Measurements from ENCODE around the gene SMAD2.

The SMAD2 gene

DNA sequence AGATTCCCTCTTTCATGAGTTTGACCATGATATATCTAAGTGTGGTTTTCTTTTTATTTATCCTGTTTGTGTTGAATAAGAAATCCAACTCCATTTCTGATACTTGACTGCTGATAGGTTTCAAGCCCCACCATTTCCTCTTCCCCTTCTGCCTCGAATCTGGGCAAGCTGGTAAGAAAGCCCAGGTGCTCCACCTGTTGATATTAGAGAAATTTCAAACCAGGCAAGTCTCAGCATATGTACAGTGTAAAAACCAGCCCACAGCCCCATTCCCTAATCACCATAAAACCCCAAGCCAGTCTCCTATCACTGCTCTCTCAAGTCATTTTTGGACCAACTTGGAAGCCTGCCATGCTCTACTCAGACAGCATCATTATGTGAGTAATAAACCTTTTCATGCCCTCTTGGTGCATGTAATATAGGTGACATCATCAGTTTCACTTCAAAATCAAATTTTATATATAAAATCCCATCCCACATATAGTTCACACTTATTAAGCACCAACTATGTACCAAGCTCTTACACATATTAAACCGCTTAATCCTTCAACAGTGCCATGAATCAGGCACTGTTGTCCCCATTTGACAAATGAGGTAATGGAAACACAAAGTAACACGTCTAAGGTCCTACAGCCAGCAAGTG is 46.6 kb downstream of the SMAD2 start:
- no peaks in the 10 kb centered on the region for H3K27me3 ChIP-seq (ENCODE audit: control insufficient read depth in 5 of 5, insufficient read depth in 4 of 5, low read length in 5 of 5)
- H3K36me3 ChIP-seq (ENCODE audit: control insufficient read depth in 5 of 5, insufficient read depth in 5 of 5, low read length in 5 of 5) = peaks cover 7 to 32% (median 16%) of the 10 kb centered on the region in 5 donors
- no peak overlapping the region for H3K27ac ChIP-seq (ENCODE audit: low read depth, low read length)
- no peak overlapping the region for H3K9ac ChIP-seq (ENCODE audit: low read length in 5 of 5)
- H3K4me1 ChIP-seq (ENCODE audit: control insufficient read depth in 5 of 5, insufficient read depth in 5 of 5, low read length in 5 of 5) = no peaks in the 10 kb centered on the region
- no peaks in the 10 kb centered on the region for H3K9me3 ChIP-seq (ENCODE audit: control insufficient read depth in 5 of 5, low read length in 5 of 5)
- H3K4me3 ChIP-seq (ENCODE audit: low read depth in 1 of 5, low read length in 5 of 5) = no peak overlapping the region

DNA sequence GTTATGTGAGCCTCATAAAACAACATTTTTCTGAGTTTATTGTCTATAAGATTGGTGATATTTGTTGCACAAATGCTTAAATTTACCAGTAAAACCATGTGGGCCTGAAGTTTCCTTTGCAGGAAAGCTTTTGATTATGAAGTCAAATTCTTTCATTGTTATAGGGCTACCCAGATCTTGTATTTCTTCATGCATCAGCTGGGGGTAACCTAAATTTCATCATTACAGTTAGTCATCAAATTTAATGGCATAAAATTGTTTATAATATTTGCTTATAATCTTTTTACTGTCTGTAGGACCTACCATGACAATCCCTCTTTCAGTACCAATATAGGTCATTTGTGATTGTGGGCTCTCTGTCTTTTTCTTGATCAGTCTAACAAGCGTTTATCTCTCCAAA is 47.8 kb downstream of the SMAD2 start:
- Histone ChIP-seq H3K36me3 (ENCODE audit: control insufficient read depth in 5 of 5, insufficient read depth in 5 of 5, low read length in 5 of 5) (peaks cover 4 to 24% (median 16%) of the 10 kb centered on the region in 5 donors), H3K9ac (ENCODE audit: low read length in 5 of 5) (no peak overlapping the region), H3K4me1 (ENCODE audit: control insufficient read depth in 5 of 5, insufficient read depth in 5 of 5, low read length in 5 of 5) (no peaks in the 10 kb centered on the region), H3K9me3 (ENCODE audit: control insufficient read depth in 5 of 5, low read length in 5 of 5) (no peaks in the 10 kb centered on the region), H3K27ac (ENCODE audit: low read depth, low read length) (no peak overlapping the region), H3K27me3 (ENCODE audit: control insufficient read depth in 5 of 5, insufficient read depth in 4 of 5, low read length in 5 of 5) (no peaks in the 10 kb centered on the region), H3K4me3 (ENCODE audit: low read depth in 1 of 5, low read length in 5 of 5) (no peak overlapping the region)

DNA sequence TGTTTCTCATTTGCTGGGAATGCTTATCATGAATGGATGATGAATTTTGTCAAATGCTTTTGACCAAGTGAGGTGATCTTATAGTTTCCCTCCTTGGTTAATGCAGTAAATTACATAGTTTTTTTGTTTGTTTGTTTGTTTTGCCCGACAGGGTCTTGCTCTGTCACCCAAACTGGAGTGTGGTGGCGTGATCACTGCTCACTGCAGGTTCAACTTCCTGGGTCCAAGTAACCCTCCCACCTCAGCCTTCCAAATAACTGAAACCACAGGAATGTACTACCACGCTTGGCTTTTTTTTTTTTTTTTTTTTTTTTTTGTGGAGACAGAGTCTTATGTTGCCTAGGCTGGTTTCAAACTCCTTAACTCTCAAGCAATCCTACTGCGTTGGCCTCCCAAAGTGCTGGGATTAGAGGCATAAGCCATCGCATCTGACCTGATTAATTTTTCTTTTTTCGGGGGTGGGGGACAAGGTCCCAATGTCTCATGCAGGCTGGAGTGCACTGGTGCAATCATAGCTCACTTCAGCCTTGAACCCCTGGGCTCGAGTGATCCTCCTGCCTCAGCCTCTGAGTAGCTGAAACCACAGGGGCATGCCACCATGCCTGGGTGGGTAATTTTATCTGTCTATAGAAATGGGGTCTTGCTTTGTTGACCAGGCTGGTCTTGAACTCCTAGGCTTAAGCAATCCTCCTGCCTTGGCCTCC is 48.6 kb downstream of the SMAD2 start:
- peaks cover 4 to 20% (median 16%) of the 10 kb centered on the region in 5 donors for H3K36me3 ChIP-seq (ENCODE audit: control insufficient read depth in 5 of 5, insufficient read depth in 5 of 5, low read length in 5 of 5)
- H3K4me3 ChIP-seq (ENCODE audit: low read depth in 1 of 5, low read length in 5 of 5) = no peak overlapping the region
- no peaks in the 10 kb centered on the region for H3K27me3 ChIP-seq (ENCODE audit: control insufficient read depth in 5 of 5, insufficient read depth in 4 of 5, low read length in 5 of 5)
- H3K9ac ChIP-seq (ENCODE audit: low read length in 5 of 5) = no peak overlapping the region
- no peaks in the 10 kb centered on the region for H3K4me1 ChIP-seq (ENCODE audit: control insufficient read depth in 5 of 5, insufficient read depth in 5 of 5, low read length in 5 of 5)
- no peak overlapping the region for H3K27ac ChIP-seq (ENCODE audit: low read depth, low read length)
- H3K9me3 ChIP-seq (ENCODE audit: control insufficient read depth in 5 of 5, low read length in 5 of 5) = no peaks in the 10 kb centered on the region

DNA sequence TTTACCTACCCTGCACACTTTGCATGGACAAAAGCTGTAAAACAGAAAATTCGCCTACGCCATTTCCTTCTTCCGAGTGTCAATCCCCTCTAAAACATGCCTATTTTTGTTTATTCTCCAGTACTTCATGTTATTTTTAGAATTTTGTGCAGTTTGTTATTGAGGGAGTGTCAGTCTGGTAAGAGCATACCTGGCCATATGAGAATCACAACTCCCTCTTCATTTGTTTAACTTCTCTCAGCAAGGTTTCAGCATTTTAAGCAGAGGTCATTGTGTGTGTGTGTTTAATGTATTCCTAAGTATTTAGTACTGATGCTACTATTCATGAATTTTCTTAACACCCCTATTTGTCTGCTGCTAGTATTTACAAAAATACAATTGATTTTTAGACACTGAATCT is 49.4 kb downstream of the SMAD2 start:
- Histone ChIP-seq H3K27me3 (ENCODE audit: control insufficient read depth in 5 of 5, insufficient read depth in 4 of 5, low read length in 5 of 5) (no peaks in the 10 kb centered on the region), H3K36me3 (ENCODE audit: control insufficient read depth in 5 of 5, insufficient read depth in 5 of 5, low read length in 5 of 5) (peaks cover 4 to 20% (median 16%) of the 10 kb centered on the region in 5 donors)

DNA sequence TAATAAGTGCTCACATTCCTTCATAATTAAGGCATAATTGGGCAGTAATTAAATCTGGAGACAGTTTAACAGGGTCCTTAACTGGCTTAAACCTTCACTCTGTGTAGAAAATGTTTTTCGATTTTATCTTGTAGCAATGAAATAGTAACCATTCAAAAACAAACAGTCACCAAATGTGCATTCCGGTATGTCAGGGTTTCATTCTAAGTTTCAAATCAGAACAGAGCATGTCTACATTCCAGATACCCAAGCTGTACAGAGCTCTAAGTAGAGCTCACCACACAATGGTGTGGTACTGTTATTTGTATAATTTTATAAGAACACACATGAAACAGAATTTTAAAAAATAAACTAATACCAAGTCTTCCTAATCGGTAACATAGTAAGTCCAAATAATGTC is 52.6 kb downstream of the SMAD2 start:
- Histone ChIP-seq H3K27me3 (ENCODE audit: control insufficient read depth in 5 of 5, insufficient read depth in 4 of 5, low read length in 5 of 5) (no peaks in the 10 kb centered on the region), H3K36me3 (ENCODE audit: control insufficient read depth in 5 of 5, insufficient read depth in 5 of 5, low read length in 5 of 5) (peaks cover 4 to 14% (median 9%) of the 10 kb centered on the region in 5 donors), H3K4me1 (ENCODE audit: control insufficient read depth in 5 of 5, insufficient read depth in 5 of 5, low read length in 5 of 5) (peaks cover 0 to 12% (median 8%) of the 10 kb centered on the region in 5 donors), H3K9me3 (ENCODE audit: control insufficient read depth in 5 of 5, low read length in 5 of 5) (no peaks in the 10 kb centered on the region), H3K4me3 (ENCODE audit: low read depth in 1 of 5, low read length in 5 of 5) (no peak overlapping the region), H3K27ac (ENCODE audit: low read depth, low read length) (no peak overlapping the region), H3K9ac (ENCODE audit: low read length in 5 of 5) (no peak overlapping the region)

More for the DNA sequence above, 49.4 kb downstream of the SMAD2 start:
- H3K4me1 ChIP-seq (ENCODE audit: control insufficient read depth in 5 of 5, insufficient read depth in 5 of 5, low read length in 5 of 5) = no peaks in the 10 kb centered on the region
- no peak overlapping the region for H3K27ac ChIP-seq (ENCODE audit: low read depth, low read length)
- H3K9ac ChIP-seq (ENCODE audit: low read length in 5 of 5) = no peak overlapping the region
- no peak overlapping the region for H3K4me3 ChIP-seq (ENCODE audit: low read depth in 1 of 5, low read length in 5 of 5)
- H3K9me3 ChIP-seq (ENCODE audit: control insufficient read depth in 5 of 5, low read length in 5 of 5) = no peaks in the 10 kb centered on the region

DNA sequence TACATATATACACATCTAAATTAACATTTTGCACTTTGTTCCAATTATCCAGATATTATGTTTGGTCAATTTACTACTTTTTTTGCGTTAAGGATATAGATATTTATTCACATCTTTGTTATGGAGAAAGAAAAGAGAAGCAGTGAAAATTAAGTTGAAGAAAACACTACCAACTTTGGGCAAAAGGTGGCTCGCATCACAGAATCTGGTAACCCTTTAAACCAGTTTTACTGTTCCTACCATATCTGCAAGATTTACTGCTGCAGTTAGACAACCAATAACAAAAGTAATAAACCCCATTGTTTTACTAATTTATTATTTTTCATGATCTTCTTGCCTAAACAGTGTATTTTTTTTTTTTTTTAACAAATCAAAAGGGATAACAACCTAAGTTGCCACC is 53.6 kb downstream of the SMAD2 start:
- peaks cover 0 to 12% (median 8%) of the 10 kb centered on the region in 5 donors for H3K4me1 ChIP-seq (ENCODE audit: control insufficient read depth in 5 of 5, insufficient read depth in 5 of 5, low read length in 5 of 5)
- no peaks in the 10 kb centered on the region for H3K27me3 ChIP-seq (ENCODE audit: control insufficient read depth in 5 of 5, insufficient read depth in 4 of 5, low read length in 5 of 5)
- H3K9me3 ChIP-seq (ENCODE audit: control insufficient read depth in 5 of 5, low read length in 5 of 5) = no peaks in the 10 kb centered on the region
- H3K27ac ChIP-seq (ENCODE audit: low read depth, low read length) = no peak overlapping the region
- no peak overlapping the region for H3K9ac ChIP-seq (ENCODE audit: low read length in 5 of 5)
- no peak overlapping the region for H3K4me3 ChIP-seq (ENCODE audit: low read depth in 1 of 5, low read length in 5 of 5)
- H3K36me3 ChIP-seq (ENCODE audit: control insufficient read depth in 5 of 5, insufficient read depth in 5 of 5, low read length in 5 of 5) = peaks cover 2 to 14% (median 7%) of the 10 kb centered on the region in 5 donors

DNA sequence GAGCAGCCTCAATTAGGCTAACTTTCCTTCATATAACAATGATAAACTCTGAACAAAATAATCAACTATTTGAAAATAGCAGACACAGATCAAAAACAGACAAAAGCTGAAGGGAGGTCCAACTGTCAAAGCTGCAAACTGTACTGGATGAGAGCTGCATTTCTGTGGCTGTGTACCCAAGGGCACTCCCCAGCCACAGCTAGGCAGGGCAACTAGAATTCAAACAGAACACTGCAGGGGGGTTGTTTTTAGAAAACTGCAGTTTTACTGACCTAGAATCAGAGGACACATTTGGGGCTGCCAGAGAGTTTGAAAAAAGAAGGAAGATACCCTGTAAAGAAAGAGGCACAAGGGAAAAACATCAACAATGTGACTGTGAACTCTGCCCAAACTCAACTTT is 56.8 kb downstream of the SMAD2 start:
- H3K9ac ChIP-seq (ENCODE audit: low read length in 5 of 5) = peak overlapping the region in 1 of 5 donors; percentile 10
- no peaks in the 10 kb centered on the region for H3K27me3 ChIP-seq (ENCODE audit: control insufficient read depth in 5 of 5, insufficient read depth in 4 of 5, low read length in 5 of 5)
- peaks cover 2 to 24% (median 8%) of the 10 kb centered on the region in 5 donors for H3K4me1 ChIP-seq (ENCODE audit: control insufficient read depth in 5 of 5, insufficient read depth in 5 of 5, low read length in 5 of 5)
- H3K4me3 ChIP-seq (ENCODE audit: low read depth in 1 of 5, low read length in 5 of 5) = no peak overlapping the region
- H3K9me3 ChIP-seq (ENCODE audit: control insufficient read depth in 5 of 5, low read length in 5 of 5) = no peaks in the 10 kb centered on the region
- peaks cover 1 to 7% (median 2%) of the 10 kb centered on the region in 5 donors for H3K36me3 ChIP-seq (ENCODE audit: control insufficient read depth in 5 of 5, insufficient read depth in 5 of 5, low read length in 5 of 5)
- peak overlapping the region; percentile 8 for H3K27ac ChIP-seq (ENCODE audit: low read depth, low read length)

DNA sequence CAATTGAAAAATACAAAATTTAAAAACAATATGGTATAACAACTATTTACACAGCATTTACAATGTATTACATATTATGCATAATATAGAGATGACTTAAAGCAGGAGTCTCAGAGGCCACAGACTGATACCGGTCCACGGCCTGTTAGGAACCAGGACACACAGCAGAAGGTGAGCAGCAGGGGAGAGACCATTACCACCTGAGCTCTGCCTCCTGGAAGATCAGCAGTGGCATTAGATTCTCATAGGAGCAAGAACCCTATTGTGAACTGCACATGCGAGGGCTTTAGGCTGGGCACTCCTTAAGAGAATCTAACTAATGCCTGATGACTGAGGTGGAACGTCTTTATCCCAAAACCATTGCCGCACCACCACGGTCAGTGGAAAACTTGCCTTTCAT is 58.0 kb downstream of the SMAD2 start:
- Histone ChIP-seq H3K27me3 (ENCODE audit: control insufficient read depth in 5 of 5, insufficient read depth in 4 of 5, low read length in 5 of 5) (no peaks in the 10 kb centered on the region), H3K9me3 (ENCODE audit: control insufficient read depth in 5 of 5, low read length in 5 of 5) (no peaks in the 10 kb centered on the region), H3K9ac (ENCODE audit: low read length in 5 of 5) (no peak overlapping the region), H3K4me1 (ENCODE audit: control insufficient read depth in 5 of 5, insufficient read depth in 5 of 5, low read length in 5 of 5) (peaks cover 2 to 24% (median 8%) of the 10 kb centered on the region in 5 donors), H3K27ac (ENCODE audit: low read depth, low read length) (no peak overlapping the region), H3K36me3 (ENCODE audit: control insufficient read depth in 5 of 5, insufficient read depth in 5 of 5, low read length in 5 of 5) (peaks cover 2 to 12% (median 10%) of the 10 kb centered on the region in 5 donors), H3K4me3 (ENCODE audit: low read depth in 1 of 5, low read length in 5 of 5) (no peak overlapping the region)

DNA sequence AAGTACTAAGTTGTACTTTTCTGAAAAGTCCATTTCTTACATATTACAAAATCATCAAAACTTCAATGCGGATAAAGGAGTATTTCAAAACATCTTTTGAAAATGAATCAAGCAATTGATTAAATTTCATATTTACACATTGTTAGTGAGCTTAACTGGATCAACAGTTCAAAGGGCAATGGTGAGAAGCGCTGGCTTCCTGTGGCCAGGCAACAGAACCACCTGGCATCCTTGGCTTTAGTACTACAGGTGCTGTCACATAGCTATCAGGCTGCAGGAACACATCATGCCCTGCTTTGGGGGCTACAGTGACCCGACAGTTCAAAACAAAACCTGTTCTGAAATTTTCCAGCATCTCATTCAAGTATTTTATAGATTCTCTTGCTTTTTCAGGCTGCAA is 59.2 kb downstream of the SMAD2 start:
- Histone ChIP-seq H3K4me3 (ENCODE audit: low read depth in 1 of 5, low read length in 5 of 5) (no peak overlapping the region), H3K9ac (ENCODE audit: low read length in 5 of 5) (no peak overlapping the region), H3K4me1 (ENCODE audit: control insufficient read depth in 5 of 5, insufficient read depth in 5 of 5, low read length in 5 of 5) (peaks cover 2 to 24% (median 8%) of the 10 kb centered on the region in 5 donors), H3K9me3 (ENCODE audit: control insufficient read depth in 5 of 5, low read length in 5 of 5) (no peaks in the 10 kb centered on the region), H3K27me3 (ENCODE audit: control insufficient read depth in 5 of 5, insufficient read depth in 4 of 5, low read length in 5 of 5) (no peaks in the 10 kb centered on the region), H3K36me3 (ENCODE audit: control insufficient read depth in 5 of 5, insufficient read depth in 5 of 5, low read length in 5 of 5) (peaks cover 2 to 15% (median 10%) of the 10 kb centered on the region in 5 donors), H3K27ac (ENCODE audit: low read depth, low read length) (no peak overlapping the region)

DNA sequence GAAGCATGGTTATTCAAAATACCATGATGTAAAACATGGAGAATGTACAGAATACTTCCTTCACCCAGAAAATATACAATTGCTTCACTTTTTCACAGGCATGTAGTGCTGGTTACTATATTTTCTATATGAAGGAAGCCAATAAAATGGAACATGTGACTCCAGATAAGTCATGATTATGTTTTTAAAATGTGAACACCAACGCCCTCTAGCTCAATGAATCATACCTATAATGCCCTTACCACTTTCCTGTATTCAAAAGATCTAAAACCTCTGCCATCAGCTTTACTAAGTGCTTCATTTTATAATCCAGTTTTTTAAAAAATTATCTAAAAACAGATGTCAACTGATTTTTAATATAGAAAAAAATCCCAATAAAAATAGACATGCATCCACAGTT is 59.9 kb downstream of the SMAD2 start:
- peaks cover 2 to 24% (median 8%) of the 10 kb centered on the region in 5 donors for H3K4me1 ChIP-seq (ENCODE audit: control insufficient read depth in 5 of 5, insufficient read depth in 5 of 5, low read length in 5 of 5)

More for the DNA sequence above, 59.9 kb downstream of the SMAD2 start:
- Histone ChIP-seq H3K27me3 (ENCODE audit: control insufficient read depth in 5 of 5, insufficient read depth in 4 of 5, low read length in 5 of 5) (no peaks in the 10 kb centered on the region), H3K27ac (ENCODE audit: low read depth, low read length) (no peak overlapping the region), H3K4me3 (ENCODE audit: low read depth in 1 of 5, low read length in 5 of 5) (no peak overlapping the region), H3K9ac (ENCODE audit: low read length in 5 of 5) (no peak overlapping the region), H3K9me3 (ENCODE audit: control insufficient read depth in 5 of 5, low read length in 5 of 5) (no peaks in the 10 kb centered on the region), H3K36me3 (ENCODE audit: control insufficient read depth in 5 of 5, insufficient read depth in 5 of 5, low read length in 5 of 5) (peaks cover 2 to 15% (median 10%) of the 10 kb centered on the region in 5 donors)
